AG09319 (cell line): ENCODE data around the gene CEP192.

Experiments used
- DNase-seq: peaks from one replicate; pipeline ENCODE4 v3.0.0-alpha.2; 2010; ENCODE audit warnings: low read depth; ENCODE audit errors: extremely low read depth
- CTCF ChIP-seq: IDR thresholded peaks from 2 replicates; pipeline ENCODE4 v1.5.1; 2011; ENCODE audit warnings: low read depth, mild to moderate bottlenecking, inconsistent platforms, low read length, moderate library complexity

The CEP192 gene

GRCh38 chr18:13120983-13121441 is 129.8 kb downstream of the CEP192 start:
- TF ChIP-seq CTCF: no peak
- DNase-seq: no peak

GRCh38 chr18:13124411-13124810 is 133.2 kb downstream of the CEP192 start:
- no peak for DNase-seq
- no peak for TF ChIP-seq CTCF

- TF ChIP-seq CTCF: no peak
- DNase-seq: no peak
Observed at GRCh38 chr18:13125191-13125590, 134.0 kb downstream of the CEP192 start.

GRCh38 chr18:13126966-13127598 is 135.9 kb downstream of the CEP192 start:
- DNase-seq: no peak
- no peak for TF ChIP-seq CTCF

- no peak for DNase-seq
- TF ChIP-seq CTCF: no peak
Observed at GRCh38 chr18:13131283-13131682, 140.1 kb downstream of the CEP192 start.

GRCh38 chr18:13134551-13135401 is 143.6 kb downstream of the CEP192 start:
- DNase-seq: no peak
- TF ChIP-seq CTCF: no peak
